Neuron (in vitro differentiated cells): ENCODE results near the gene SMCO4.
"Not testable (repeated sequence)": the region's sequence is repeated elsewhere in the genome, so short reads cannot be mapped to it uniquely, and the experiment has no call there.

ENCODE experiments used
- H2AFZ ChIP-seq: one replicate; pipeline ENCODE4 v1.6.1; 2013; ENCODE audit warnings: low read depth, mild to moderate bottlenecking, inconsistent platforms, low read length, moderate library complexity
- H3K27me3 ChIP-seq: one replicate; pipeline ENCODE4 v1.6.1; 2013; ENCODE audit warnings: low read length; ENCODE audit not compliant: insufficient read depth
- H3K36me3 ChIP-seq: one replicate; pipeline ENCODE4 v1.6.1; 2013; ENCODE audit warnings: low read length; ENCODE audit not compliant: insufficient read depth
- H3K4me1 ChIP-seq: one replicate; pipeline ENCODE4 v1.6.1; 2013; ENCODE audit warnings: low read length; ENCODE audit not compliant: insufficient read depth
- H3K4me3 ChIP-seq: 2 replicates; pipeline ENCODE4 v1.5.1; 2013; ENCODE audit warnings: mild to moderate bottlenecking, low read length, moderate library complexity
- H3K9me3 ChIP-seq: one replicate; pipeline ENCODE4 v1.6.1; 2013; ENCODE audit warnings: low read length

Gene SMCO4

GRCh38 chr11:93481696-93482095, 61.5 kb downstream of the SMCO4 start:
- Histone ChIP-seq H3K9me3 (no peaks in the 10 kb centered on the region), H3K4me3 (no peak overlapping the region), H3K4me1 (peaks cover 34% of the 10 kb centered on the region), H2AFZ (no peak overlapping the region), H3K27me3 (no peaks in the 10 kb centered on the region), H3K36me3 (no peaks in the 10 kb centered on the region)

- H3K9me3 ChIP-seq: no peaks in the 10 kb centered on the region
- no peak overlapping the region for H3K4me3 ChIP-seq
- H3K36me3 ChIP-seq: no peaks in the 10 kb centered on the region
- H3K4me1 ChIP-seq: peaks cover 32% of the 10 kb centered on the region
- H3K27me3 ChIP-seq: no peaks in the 10 kb centered on the region
- no peak overlapping the region for H2AFZ ChIP-seq
Measured at GRCh38 chr11:93481279-93481678, 61.9 kb downstream of the SMCO4 start.

- H3K9me3 ChIP-seq: no peaks in the 10 kb centered on the region
- no peak overlapping the region for H2AFZ ChIP-seq
- H3K4me3 ChIP-seq: no peak overlapping the region
- H3K4me1 ChIP-seq: peaks cover 31% of the 10 kb centered on the region
- H3K27me3 ChIP-seq: no peaks in the 10 kb centered on the region
- H3K36me3 ChIP-seq: no peaks in the 10 kb centered on the region
Measured at GRCh38 chr11:93480756-93481155, 62.4 kb downstream of the SMCO4 start.

- Histone ChIP-seq H3K4me3 (no peak overlapping the region), H3K27me3 (no peaks in the 10 kb centered on the region), H3K9me3 (no peaks in the 10 kb centered on the region), H2AFZ (no peak overlapping the region), H3K4me1 (peaks cover 31% of the 10 kb centered on the region), H3K36me3 (no peaks in the 10 kb centered on the region)
Measured at GRCh38 chr11:93480256-93480655, 62.9 kb downstream of the SMCO4 start.

- Histone ChIP-seq H3K27me3 (no peaks in the 10 kb centered on the region), H3K9me3 (no peaks in the 10 kb centered on the region), H3K4me1 (peaks cover 36% of the 10 kb centered on the region), H3K36me3 (no peaks in the 10 kb centered on the region), H2AFZ (no peak overlapping the region), H3K4me3 (no peak overlapping the region)
Measured at GRCh38 chr11:93478841-93479240, 64.3 kb downstream of the SMCO4 start.

GRCh38 chr11:93477684-93478234, 65.4 kb downstream of the SMCO4 start:
- Histone ChIP-seq H3K27me3 (no peaks in the 10 kb centered on the region), H3K4me3 (no peak overlapping the region), H3K36me3 (no peaks in the 10 kb centered on the region), H2AFZ (peak overlapping the region; percentile 6), H3K4me1 (peaks cover 36% of the 10 kb centered on the region), H3K9me3 (no peaks in the 10 kb centered on the region)

GRCh38 chr11:93476796-93477195, 66.4 kb downstream of the SMCO4 start:
- Histone ChIP-seq H3K36me3 (no peaks in the 10 kb centered on the region), H3K27me3 (no peaks in the 10 kb centered on the region), H3K4me1 (peaks cover 36% of the 10 kb centered on the region), H3K4me3 (no peak overlapping the region), H2AFZ (no peak overlapping the region), H3K9me3 (no peaks in the 10 kb centered on the region)

GRCh38 chr11:93474123-93474522, 69.1 kb downstream of the SMCO4 start:
- Histone ChIP-seq H3K27me3 (no peaks in the 10 kb centered on the region), H3K9me3 (no peaks in the 10 kb centered on the region), H3K36me3 (no peaks in the 10 kb centered on the region), H3K4me3 (no peak overlapping the region), H2AFZ (no peak overlapping the region), H3K4me1 (peaks cover 36% of the 10 kb centered on the region)

- no peaks in the 10 kb centered on the region for H3K27me3 ChIP-seq
- H2AFZ ChIP-seq: no peak overlapping the region
- H3K36me3 ChIP-seq: no peaks in the 10 kb centered on the region
- H3K4me1 ChIP-seq: no peaks in the 10 kb centered on the region
- no peak overlapping the region for H3K4me3 ChIP-seq
- H3K9me3 ChIP-seq: no peaks in the 10 kb centered on the region
Measured at GRCh38 chr11:93468290-93468689, 74.9 kb downstream of the SMCO4 start.

GRCh38 chr11:93467054-93467453, 76.1 kb downstream of the SMCO4 start:
- H3K27me3 ChIP-seq: no peaks in the 10 kb centered on the region
- no peaks in the 10 kb centered on the region for H3K36me3 ChIP-seq
- no peaks in the 10 kb centered on the region for H3K4me1 ChIP-seq
- H3K9me3 ChIP-seq: no peaks in the 10 kb centered on the region
- no peak overlapping the region for H2AFZ ChIP-seq
- H3K4me3 ChIP-seq: no peak overlapping the region

GRCh38 chr11:93464927-93465540, 78.2 kb downstream of the SMCO4 start:
- no peaks in the 10 kb centered on the region for H3K27me3 ChIP-seq
- H3K36me3 ChIP-seq: no peaks in the 10 kb centered on the region
- H3K4me1 ChIP-seq: no peaks in the 10 kb centered on the region
- H3K9me3 ChIP-seq: no peaks in the 10 kb centered on the region
- H3K4me3 ChIP-seq: no peak overlapping the region
- H2AFZ ChIP-seq: no peak overlapping the region

GRCh38 chr11:93463666-93464065, 79.5 kb downstream of the SMCO4 start:
- H2AFZ ChIP-seq, H3K4me1 ChIP-seq, H3K9me3 ChIP-seq, H3K36me3 ChIP-seq, H3K4me3 ChIP-seq, H3K27me3 ChIP-seq: not testable (repeated sequence)

GRCh38 chr11:93458286-93458685, 84.9 kb downstream of the SMCO4 start:
- H2AFZ ChIP-seq: no peak overlapping the region

GRCh38 chr11:93444617-93445073, 98.5 kb downstream of the SMCO4 start:
- Histone ChIP-seq H3K4me1 (peaks cover 8% of the 10 kb centered on the region), H3K9me3 (no peaks in the 10 kb centered on the region), H3K4me3 (no peak overlapping the region), H3K27me3 (no peaks in the 10 kb centered on the region), H2AFZ (peak overlapping the region; percentile 13), H3K36me3 (no peaks in the 10 kb centered on the region)

More at GRCh38 chr11:93458286-93458685, 84.9 kb downstream of the SMCO4 start:
- H3K4me3 ChIP-seq: no peak overlapping the region
- H3K27me3 ChIP-seq: no peaks in the 10 kb centered on the region
- H3K9me3 ChIP-seq: no peaks in the 10 kb centered on the region
- H3K36me3 ChIP-seq: no peaks in the 10 kb centered on the region
- no peaks in the 10 kb centered on the region for H3K4me1 ChIP-seq
